Neutrophil (primary cell): ENCODE data around the gene KCTD10.

Source experiments
- H3K27ac ChIP-seq: fragments of 200-600 bp; sonication (generic); 2 replicates; pipeline ENCODE4 v1.5.1; 2016; ENCODE audit warnings: mild to moderate bottlenecking, moderate library complexity
- H3K27me3 ChIP-seq: fragments of 200-600 bp; sonication (generic); 2 replicates; pipeline ENCODE4 v1.6.0; 2016; ENCODE audit warnings: mild to moderate bottlenecking
- H3K36me3 ChIP-seq: fragments of 200-600 bp; sonication (generic); 2 replicates; pipeline ENCODE4 v1.5.1; 2017
- H3K4me1 ChIP-seq, 2 experiments: fragments of 200-600 bp in 1 of 2; sonication (generic) in 1 of 2; 1 replicate in 1 of 2; 2 replicates in 1 of 2; pipeline versions ENCODE4 v1.5.1 to v1.6.1; 2013 to 2016; ENCODE audit warnings: low read depth in 1 of 2, low read length in 1 of 2, mild to moderate bottlenecking in 1 of 2, moderate library complexity in 1 of 2; ENCODE audit not compliant: control insufficient read depth in 1 of 2, insufficient read depth in 1 of 2
- H3K4me3 ChIP-seq, 2 experiments: fragments of 200-600 bp in 1 of 2; sonication (generic) in 1 of 2; 1 replicate in 1 of 2; 2 replicates in 1 of 2; pipeline ENCODE4 v1.5.1; 2013 to 2016; ENCODE audit warnings: low read depth in 1 of 2, low read length in 1 of 2, mild to moderate bottlenecking in 1 of 2, moderate library complexity in 1 of 2
- H3K9me3 ChIP-seq: fragments of 200-600 bp; sonication (generic); 2 replicates; pipeline ENCODE4 v1.5.1; 2016
- CTCF ChIP-seq: fragments of 200-600 bp; sonication (generic); IDR thresholded peaks from 2 replicates; pipeline ENCODE4 v1.5.1; 2016; ENCODE audit warnings: antibody characterized with exemption

KCTD10 gene

GRCh38 chr12:109513051-109513450 is 36.0 kb upstream of the KCTD10 start:
- H3K9me3 ChIP-seq: no peaks in the 10 kb centered on the region
- H3K4me3 ChIP-seq: no peak overlapping the region
- no peak for TF ChIP-seq CTCF
- peaks cover 95% of the 10 kb centered on the region for H3K36me3 ChIP-seq
- H3K4me1 ChIP-seq: no peaks in the 10 kb centered on the region
- H3K27ac ChIP-seq: no peak overlapping the region
- H3K27me3 ChIP-seq: no peaks in the 10 kb centered on the region

- Histone ChIP-seq H3K27me3 (no peaks in the 10 kb centered on the region), H3K4me3 (no peak overlapping the region), H3K36me3 (peaks cover 95% of the 10 kb centered on the region), H3K4me1 (no peaks in the 10 kb centered on the region), H3K27ac (no peak overlapping the region), H3K9me3 (no peaks in the 10 kb centered on the region)
- no peak for TF ChIP-seq CTCF
Measured at GRCh38 chr12:109512608-109513007, 35.5 kb upstream of the KCTD10 start.

GRCh38 chr12:109510196-109510595 is 33.1 kb upstream of the KCTD10 start:
- TF ChIP-seq CTCF: no peak
- Histone ChIP-seq H3K36me3 (peaks cover 98% of the 10 kb centered on the region), H3K4me1 (no peaks in the 10 kb centered on the region), H3K4me3 (no peak overlapping the region), H3K27ac (no peak overlapping the region), H3K27me3 (no peaks in the 10 kb centered on the region), H3K9me3 (no peaks in the 10 kb centered on the region)

- Histone ChIP-seq H3K36me3 (peaks cover 100% of the 10 kb centered on the region), H3K27me3 (no peaks in the 10 kb centered on the region), H3K4me3 (no peak overlapping the region), H3K4me1 (no peaks in the 10 kb centered on the region), H3K9me3 (no peaks in the 10 kb centered on the region), H3K27ac (no peak overlapping the region)
- no peak for TF ChIP-seq CTCF
Measured at GRCh38 chr12:109504068-109504467, 27.0 kb upstream of the KCTD10 start.

GRCh38 chr12:109503611-109504010 is 26.5 kb upstream of the KCTD10 start:
- no peak overlapping the region for H3K27ac ChIP-seq
- H3K9me3 ChIP-seq: no peaks in the 10 kb centered on the region
- H3K27me3 ChIP-seq: no peaks in the 10 kb centered on the region
- H3K4me3 ChIP-seq: no peak overlapping the region
- no peak for TF ChIP-seq CTCF
- peaks cover 100% of the 10 kb centered on the region for H3K36me3 ChIP-seq
- no peaks in the 10 kb centered on the region for H3K4me1 ChIP-seq

GRCh38 chr12:109502332-109502731 is 25.2 kb upstream of the KCTD10 start:
- no peaks in the 10 kb centered on the region for H3K27me3 ChIP-seq
- peaks cover 100% of the 10 kb centered on the region for H3K36me3 ChIP-seq
- no peaks in the 10 kb centered on the region for H3K9me3 ChIP-seq
- no peaks in the 10 kb centered on the region for H3K4me1 ChIP-seq
- H3K4me3 ChIP-seq: no peak overlapping the region
- no peak overlapping the region for H3K27ac ChIP-seq
- no peak for TF ChIP-seq CTCF
